Epithelial cell of proximal tubule (primary cell): ENCODE data around the gene FBN1. TPM values are rescaled to one million over a fixed set of nuclear protein-coding genes. Genes with fewer than 3 reads are reported as not detected.

ENCODE experiments used
- DNase-seq: peaks from one replicate; pipeline ENCODE4 v3.0.0-alpha.2; 2011; ENCODE audit warnings: low read depth
- H3K4me3 ChIP-seq: 2 replicates; pipeline ENCODE4 v1.5.1; 2011; ENCODE audit warnings: low read depth, mild to moderate bottlenecking, low read length
- CTCF ChIP-seq: conservative IDR thresholded peaks from 2 replicates; pipeline ENCODE4 v1.5.1; 2012; ENCODE audit warnings: low read depth, mild to moderate bottlenecking, low read length
- total RNA-seq: library from RNA; depleted of rRNA; stranded (reverse); fragments of >200 nt; gene quantifications from 2 replicates; pipeline ENCODE4 v1.2.3, GENCODE V29; 2015

FBN1 gene
- total RNA-seq, 1 donor from 2014 or later: 75.2 TPM

- no peak for TF ChIP-seq CTCF
- peak overlapping the region; percentile 79 for H3K4me3 ChIP-seq
- no peak for DNase-seq
Measured at GRCh38 chr15:48643776-48644466, 1.6 kb downstream of the FBN1 start.

- no peak for DNase-seq
- peak overlapping the region; percentile 79 for H3K4me3 ChIP-seq
- no peak for TF ChIP-seq CTCF
Measured at GRCh38 chr15:48643206-48643605, 2.3 kb downstream of the FBN1 start.

DNA sequence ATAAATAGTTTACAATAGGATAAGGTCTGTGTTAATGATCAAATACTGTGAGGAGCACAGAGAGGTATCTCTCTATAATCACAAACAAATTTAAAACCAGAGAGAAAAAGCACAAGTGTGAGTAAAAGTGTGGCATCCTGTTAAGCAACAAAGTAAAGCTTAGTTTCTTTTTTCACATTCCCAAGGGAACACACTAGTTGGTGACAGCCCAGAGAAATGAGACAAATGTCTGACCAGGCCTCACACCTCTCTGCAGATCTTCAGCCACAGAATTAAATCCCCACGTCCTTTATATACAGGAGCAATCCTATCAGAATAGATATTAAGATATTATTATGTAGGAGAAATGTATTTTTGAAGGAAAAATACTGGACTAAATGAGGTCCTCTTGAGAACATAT lies 2.7 kb downstream of the FBN1 start:
- H3K4me3 ChIP-seq: no peak overlapping the region
- no peak for DNase-seq
- no peak for TF ChIP-seq CTCF

GRCh38 chr15:48641416-48641815 lies 4.1 kb downstream of the FBN1 start:
- peak; percentile 56 for TF ChIP-seq CTCF
- no peak for DNase-seq
- no peak overlapping the region for H3K4me3 ChIP-seq

- H3K4me3 ChIP-seq: no peak overlapping the region
- TF ChIP-seq CTCF: no peak
- DNase-seq: no peak
Measured at GRCh38 chr15:48638963-48639362, 6.5 kb downstream of the FBN1 start.

DNA sequence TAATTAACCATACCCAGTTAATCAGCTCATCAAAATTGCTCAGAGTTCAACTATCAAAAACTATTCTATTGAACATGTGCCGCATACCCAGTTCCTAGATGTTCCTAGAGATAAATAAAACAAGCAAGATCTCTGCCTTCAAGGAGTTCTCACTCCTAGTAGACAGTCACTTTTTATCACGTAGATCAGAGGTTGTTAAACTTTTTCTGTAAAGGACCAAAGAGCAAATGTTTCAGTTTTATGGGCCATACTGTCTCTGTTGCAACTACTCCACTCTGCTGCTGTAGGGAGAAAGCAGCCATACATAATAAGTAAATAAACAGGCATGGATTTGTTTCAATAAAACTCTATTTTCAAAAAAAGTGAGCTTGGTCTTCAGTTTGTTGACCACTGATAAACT lies 7.9 kb downstream of the FBN1 start:
- TF ChIP-seq CTCF: no peak
- no peak overlapping the region for H3K4me3 ChIP-seq
- DNase-seq: no peak

GRCh38 chr15:48636511-48636910 lies 9.0 kb downstream of the FBN1 start:
- H3K4me3 ChIP-seq: no peak overlapping the region
- no peak for DNase-seq
- TF ChIP-seq CTCF: no peak
